WERI-Rb-1 (cell line): ENCODE results near the gene GOLGA3.
"Not testable (repeated sequence)": the region's sequence is repeated elsewhere in the genome, so short reads cannot be mapped to it uniquely, and the experiment has no call there.

Experiments
- DNase-seq: peaks from one replicate; pipeline ENCODE4 v3.0.0-alpha.2; 2020
- H3K27ac ChIP-seq: fragments of 250-450 bp; sonication (Bioruptor Pico); 2 replicates; pipeline ENCODE4 v1.5.1; 2020; ENCODE audit warnings: mild to moderate bottlenecking, moderate library complexity
- H3K27me3 ChIP-seq: fragments of 250-450 bp; sonication (Bioruptor Pico); 2 replicates; pipeline ENCODE4 v1.5.1; 2021; ENCODE audit warnings: mild to moderate bottlenecking, low read depth, moderate library complexity; ENCODE audit not compliant: insufficient read depth, severe bottlenecking
- H3K36me3 ChIP-seq: fragments of 250-450 bp; sonication (Bioruptor Pico); 2 replicates; pipeline ENCODE4 v1.5.1; 2020; ENCODE audit warnings: mild to moderate bottlenecking, moderate library complexity
- H3K4me3 ChIP-seq: 2 replicates; pipeline ENCODE4 v1.5.1; 2011; ENCODE audit warnings: low read depth, mild to moderate bottlenecking, control low read depth, low read length
- H3K9me3 ChIP-seq: fragments of 250-450 bp; sonication (Bioruptor Pico); 2 replicates; pipeline ENCODE4 v1.5.1; 2021; ENCODE audit warnings: mild to moderate bottlenecking, moderate library complexity; ENCODE audit not compliant: severe bottlenecking
- CTCF ChIP-seq: IDR thresholded peaks from 2 replicates; pipeline ENCODE4 v1.5.1; 2011; ENCODE audit warnings: low read depth, mild to moderate bottlenecking, control low read depth, inconsistent platforms, low read length

The GOLGA3 gene

GRCh38 chr12:132781938-132782337 is 46.7 kb downstream of the GOLGA3 start:
- no peak for TF ChIP-seq CTCF
- peaks cover 78% of the 10 kb centered on the region for H3K36me3 ChIP-seq

GRCh38 chr12:132779781-132780353 is 48.8 kb downstream of the GOLGA3 start:
- Histone ChIP-seq H3K27ac (no peak overlapping the region), H3K4me3 (no peak overlapping the region), H3K36me3 (peaks cover 76% of the 10 kb centered on the region), H3K9me3 (no peaks in the 10 kb centered on the region), H3K27me3 (no peaks in the 10 kb centered on the region)
- no peak for TF ChIP-seq CTCF
- no peak for DNase-seq

More at GRCh38 chr12:132781938-132782337, 46.7 kb downstream of the GOLGA3 start:
- DNase-seq, result no peak
- H3K27me3 ChIP-seq, result no peaks in the 10 kb centered on the region
- no peak overlapping the region for H3K4me3 ChIP-seq
- H3K27ac ChIP-seq, result no peak overlapping the region
- no peaks in the 10 kb centered on the region for H3K9me3 ChIP-seq

GRCh38 chr12:132777614-132778013 is 51.1 kb downstream of the GOLGA3 start:
- no peaks in the 10 kb centered on the region for H3K27me3 ChIP-seq
- no peak overlapping the region for H3K4me3 ChIP-seq
- no peaks in the 10 kb centered on the region for H3K9me3 ChIP-seq
- H3K27ac ChIP-seq, result no peak overlapping the region
- peaks cover 76% of the 10 kb centered on the region for H3K36me3 ChIP-seq
- no peak for TF ChIP-seq CTCF
- DNase-seq, result no peak

- H3K27me3 ChIP-seq, result no peaks in the 10 kb centered on the region
- no peak for DNase-seq
- no peak for TF ChIP-seq CTCF
- H3K4me3 ChIP-seq, result no peak overlapping the region
- H3K27ac ChIP-seq, result no peak overlapping the region
- no peaks in the 10 kb centered on the region for H3K9me3 ChIP-seq
- peaks cover 72% of the 10 kb centered on the region for H3K36me3 ChIP-seq
Measured at GRCh38 chr12:132776816-132777568, 51.7 kb downstream of the GOLGA3 start.

- H3K27me3 ChIP-seq, H3K4me3 ChIP-seq, H3K9me3 ChIP-seq, DNase-seq, H3K27ac ChIP-seq: not testable (repeated sequence)
- peaks cover 71% of the 10 kb centered on the region for H3K36me3 ChIP-seq
Measured at GRCh38 chr12:132776230-132776625, 52.4 kb downstream of the GOLGA3 start.

- Histone ChIP-seq H3K27me3 (no peaks in the 10 kb centered on the region), H3K4me3 (no peak overlapping the region), H3K36me3 (peaks cover 70% of the 10 kb centered on the region), H3K9me3 (no peaks in the 10 kb centered on the region), H3K27ac (no peak overlapping the region)
- no peak for TF ChIP-seq CTCF
- DNase-seq, result no peak
Measured at GRCh38 chr12:132775502-132776229, 53.0 kb downstream of the GOLGA3 start.
